ENCODE results near the gene SHD. TPM values are rescaled to one million over a fixed set of nuclear protein-coding genes. Genes with fewer than 3 reads are reported as not detected.

Gene SHD
- total RNA-seq, 1 donor from 2014 or later, result not detected

- intact Hi-C loops (cut with micrococcal nuclease), result no loop called here
- Mint-ChIP-seq H3K27me3 (no peaks in the 10 kb centered on the region), H3K4me1 (peaks cover 24% of the 10 kb centered on the region), H3K9me3 (peaks cover 15% of the 10 kb centered on the region), H3K4me3 (peak overlapping the region; percentile 89), H3K27ac (peak overlapping the region; percentile 90), H3K36me3 (ENCODE audit: low read depth) (peaks cover 16% of the 10 kb centered on the region)
- DNase-seq, result peak; percentile 71
Observed at GRCh38 chr19:4337906-4338440, 58.9 kb downstream of the SHD start.

GRCh38 chr19:4338441-4339355 lies 59.6 kb downstream of the SHD start, which contains the start of gene STAP2:
Gene STAP2, minus strand, starts transcription at chr19:4338827. Its CDS starts 74 bp downstream, at chr19:4338753.
- Mint-ChIP-seq H3K4me3 (peak within 1 kb of the TSS; percentile 89), H3K36me3 (ENCODE audit: low read depth) (peaks cover 16% of the 10 kb centered on the region), H3K27me3 (no peaks in the 10 kb centered on the region), H3K27ac (peak within 1 kb of the TSS; percentile 90), H3K4me1 (peaks cover 24% of the 10 kb centered on the region), H3K9me3 (peaks cover 15% of the 10 kb centered on the region)
- DNase-seq, result peak; percentile 75
- intact Hi-C loops (cut with micrococcal nuclease), result no loop called here

Other genes starting within 250 kb of the SHD start
- gene ZBTB7A, start 212.4 kb upstream of the SHD start, total RNA-seq, result 35.8 and 39.6 TPM in 2 replicates
- gene MAP2K2, start 155.1 kb upstream of the SHD start, total RNA-seq, result 125 and 135 TPM in 2 replicates
- gene CREB3L3, start 125.6 kb upstream of the SHD start, total RNA-seq, result 0.12 TPM in 1 of 2 replicates, not detected in the other
- gene SIRT6, start 96.7 kb upstream of the SHD start, total RNA-seq, result 39.8 and 48.0 TPM in 2 replicates
- 0.50 and 0.72 TPM in 2 replicates for gene ANKRD24, start 96.6 kb upstream of the SHD start, total RNA-seq
- 44.0 and 45.0 TPM in 2 replicates for gene EBI3, start 49.7 kb upstream of the SHD start, total RNA-seq
- gene YJU2, start 32.2 kb upstream of the SHD start, total RNA-seq, result 35.5 and 38.2 TPM in 2 replicates
- gene TMIGD2, start 23.1 kb downstream of the SHD start, total RNA-seq, result 13.3 and 14.0 TPM in 2 replicates
- gene FSD1, start 25.3 kb downstream of the SHD start, total RNA-seq, result 44.2 and 44.3 TPM in 2 replicates
- gene STAP2, start 59.6 kb downstream of the SHD start, total RNA-seq, result 14.2 and 16.8 TPM in 2 replicates
- gene MPND, start 64.3 kb downstream of the SHD start, total RNA-seq, result 20.6 and 21.0 TPM in 2 replicates
- gene SH3GL1, start 121.3 kb downstream of the SHD start, total RNA-seq, result 53.8 and 56.8 TPM in 2 replicates
- gene CHAF1A, start 123.4 kb downstream of the SHD start, total RNA-seq, result 99.4 and 103 TPM in 2 replicates
- 41.2 and 47.2 TPM in 2 replicates for gene UBXN6, start 178.5 kb downstream of the SHD start, total RNA-seq
- 66.0 and 72.7 TPM in 2 replicates for gene HDGFL2, start 193.0 kb downstream of the SHD start, total RNA-seq
- gene PLIN4, start 239.2 kb downstream of the SHD start, total RNA-seq, result not detected in 2 replicates

All from activated CD4-positive, alpha-beta T cell treated with anti-CD3 and anti-CD28 coated beads, Interleukin-2, amount 10 ng/mL, durations not matched to agents 24 days and 14 days (primary cell).